ENCODE data around the gene DCC.

Gene DCC

GRCh38 chr18:53566626-53567025 lies 1226.6 kb downstream of the DCC start:
- Histone ChIP-seq H3K36me3 (ENCODE audit: insufficient read depth) (no peaks in the 10 kb centered on the region), H3K4me1 (ENCODE audit: low read depth, poor library complexity, severe bottlenecking) (no peaks in the 10 kb centered on the region), H3K27ac (no peak overlapping the region), H3K4me2 (no peak overlapping the region), H4K20me1 (ENCODE audit: insufficient read depth) (no peaks in the 10 kb centered on the region), H3K79me2 (ENCODE audit: insufficient read depth, low read depth) (no peaks in the 10 kb centered on the region), H3K9ac (no peak overlapping the region), H3K27me3 (ENCODE audit: insufficient read depth, low read depth) (no peaks in the 10 kb centered on the region), H3K4me3 (IDR thresholded peaks at IDR 0.05; ENCODE audit: insufficient read depth, low read depth, low read length) (no peak overlapping the region), H2AFZ (ENCODE audit: low read depth) (no peak overlapping the region)
- TF ChIP-seq CTCF (conservative IDR thresholded peaks at IDR 0.05; ENCODE audit: low read depth, low read length) = no peak

- H3K36me3 ChIP-seq (ENCODE audit: insufficient read depth) = no peaks in the 10 kb centered on the region
- no peak overlapping the region for H3K9ac ChIP-seq
- no peaks in the 10 kb centered on the region for H4K20me1 ChIP-seq (ENCODE audit: insufficient read depth)
- no peaks in the 10 kb centered on the region for H3K4me1 ChIP-seq (ENCODE audit: low read depth, poor library complexity, severe bottlenecking)
- H3K27ac ChIP-seq = no peak overlapping the region
- no peak overlapping the region for H2AFZ ChIP-seq (ENCODE audit: low read depth)
- no peak overlapping the region for H3K4me2 ChIP-seq
- H3K27me3 ChIP-seq (ENCODE audit: insufficient read depth, low read depth) = no peaks in the 10 kb centered on the region
- H3K4me3 ChIP-seq (IDR thresholded peaks at IDR 0.05; ENCODE audit: insufficient read depth, low read depth, low read length) = no peak overlapping the region
- TF ChIP-seq CTCF (conservative IDR thresholded peaks at IDR 0.05; ENCODE audit: low read depth, low read length) = peak; percentile 95
- no peaks in the 10 kb centered on the region for H3K79me2 ChIP-seq (ENCODE audit: insufficient read depth, low read depth)
These were observed 1228.1 kb downstream of the DCC start for GRCh38 chr18:53567929-53568574.

Data from KMS-11 (cell line).